Measurements from ENCODE around the gene ZMYM2.

ZMYM2 gene

DNA sequence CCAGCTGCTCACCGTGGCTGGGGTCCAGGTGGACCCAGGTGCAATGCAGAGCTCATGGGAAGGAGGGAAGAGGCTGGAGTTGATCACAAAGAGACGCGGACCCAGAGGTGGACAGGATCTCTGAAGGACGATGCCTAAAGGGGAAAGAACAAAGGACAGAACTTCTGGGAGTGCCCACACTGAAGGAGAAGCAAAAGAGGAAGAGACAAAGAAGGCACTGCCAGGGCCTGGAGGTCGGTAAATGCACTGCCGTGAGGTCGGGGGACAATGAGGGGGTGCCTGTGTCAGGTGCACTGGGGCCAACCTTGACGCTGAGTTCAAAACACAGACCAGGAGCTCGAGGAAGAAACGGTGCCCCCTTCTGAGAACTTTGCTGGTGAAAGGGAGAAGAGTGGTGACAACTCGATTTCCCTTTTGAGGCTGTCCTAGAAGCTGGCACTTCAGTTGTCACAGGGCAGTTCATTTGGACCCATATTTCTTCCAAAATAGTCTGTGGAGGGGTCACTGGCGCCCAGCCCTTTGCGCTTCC lies 146.7 kb downstream of the ZMYM2 start:
- DNase-seq (ENCODE audit: low read depth), result no peak

DNA sequence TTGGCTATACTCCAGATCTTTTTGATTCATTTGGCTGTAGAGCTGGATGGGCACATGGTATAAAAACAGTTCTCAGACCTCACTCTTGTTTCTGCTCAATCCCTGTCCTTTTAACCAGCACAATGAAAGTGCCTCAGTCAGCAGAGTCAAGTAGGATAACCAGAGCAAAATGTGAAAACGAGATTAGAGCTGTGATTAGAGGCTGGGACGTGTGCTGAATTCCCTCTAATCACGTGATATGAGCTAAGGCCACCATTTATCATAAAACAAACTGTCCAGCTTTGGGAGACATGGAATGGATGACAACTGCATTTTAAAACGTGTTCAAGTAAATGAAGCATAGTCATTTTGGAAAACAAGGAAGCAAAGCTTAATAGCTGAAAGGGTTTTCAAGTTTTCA lies 148.2 kb downstream of the ZMYM2 start:
- DNase-seq (ENCODE audit: low read depth), result no peak

DNA sequence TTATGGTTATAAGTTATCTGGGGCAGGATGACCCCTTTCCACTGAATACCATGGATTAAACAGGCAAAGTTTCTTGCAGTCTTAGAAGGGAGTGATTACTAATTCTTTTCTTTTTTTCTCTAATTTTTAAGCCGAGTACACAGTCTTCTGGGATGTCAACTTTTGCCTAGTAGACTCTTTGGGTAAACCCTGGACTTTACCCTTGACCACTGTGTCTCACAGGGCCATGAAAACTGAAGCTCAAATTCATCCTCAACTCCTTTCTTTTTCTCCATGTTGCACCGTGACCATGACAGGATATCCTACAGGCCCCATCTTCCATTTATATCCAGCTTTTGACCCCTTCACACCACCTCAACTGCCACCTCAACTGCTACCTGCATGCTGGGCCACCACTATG lies 150.5 kb downstream of the ZMYM2 start:
- DNase-seq (ENCODE audit: low read depth), result no peak

DNA sequence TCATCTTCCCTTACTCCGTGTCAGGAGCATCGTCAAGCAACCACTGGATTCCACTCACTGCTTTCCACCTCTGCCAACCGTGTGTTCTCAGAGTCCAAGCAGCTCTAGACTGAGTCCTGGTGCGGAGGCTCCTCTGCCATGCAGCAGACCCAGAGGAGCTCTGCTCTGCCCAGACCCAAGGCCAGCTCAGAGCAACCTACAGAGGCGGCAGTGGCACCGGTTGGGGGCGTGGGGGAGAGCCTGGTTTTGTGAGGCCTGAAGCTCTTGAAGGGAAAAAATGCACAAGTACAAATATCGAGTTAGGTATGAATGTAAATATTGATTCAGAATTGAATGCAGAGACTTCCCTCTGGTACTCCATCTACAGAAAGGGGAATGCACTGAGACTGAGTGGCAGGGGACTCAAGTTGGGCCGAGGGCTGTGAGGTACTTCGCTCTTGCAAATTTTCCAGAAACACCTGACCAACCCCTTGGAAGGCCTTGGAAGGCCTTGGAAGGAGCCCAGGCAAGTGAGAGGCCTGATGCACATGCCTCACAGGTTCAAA lies 155.6 kb downstream of the ZMYM2 start:
- DNase-seq (ENCODE audit: low read depth), result no peak

DNA sequence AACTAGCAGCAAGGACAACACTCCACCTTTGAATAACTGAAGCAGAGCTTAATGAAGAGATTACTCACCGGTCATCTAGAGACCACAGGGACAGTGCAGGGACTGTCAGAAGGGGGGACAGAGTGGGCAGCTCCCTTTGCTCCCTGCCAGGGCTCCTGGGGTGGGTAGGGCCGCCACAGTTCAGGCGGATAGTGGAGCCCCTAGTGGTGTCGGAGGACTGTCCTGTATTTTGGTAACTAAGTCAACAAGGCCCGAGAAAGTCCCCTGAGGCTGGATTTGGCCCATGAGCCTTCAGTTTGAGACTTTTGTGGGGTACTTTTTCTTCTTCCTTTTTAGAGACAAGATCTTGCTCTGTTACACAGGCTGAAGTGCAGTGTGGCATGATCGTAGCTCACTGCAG lies 157.7 kb downstream of the ZMYM2 start:
- no peak for DNase-seq (ENCODE audit: low read depth)

DNA sequence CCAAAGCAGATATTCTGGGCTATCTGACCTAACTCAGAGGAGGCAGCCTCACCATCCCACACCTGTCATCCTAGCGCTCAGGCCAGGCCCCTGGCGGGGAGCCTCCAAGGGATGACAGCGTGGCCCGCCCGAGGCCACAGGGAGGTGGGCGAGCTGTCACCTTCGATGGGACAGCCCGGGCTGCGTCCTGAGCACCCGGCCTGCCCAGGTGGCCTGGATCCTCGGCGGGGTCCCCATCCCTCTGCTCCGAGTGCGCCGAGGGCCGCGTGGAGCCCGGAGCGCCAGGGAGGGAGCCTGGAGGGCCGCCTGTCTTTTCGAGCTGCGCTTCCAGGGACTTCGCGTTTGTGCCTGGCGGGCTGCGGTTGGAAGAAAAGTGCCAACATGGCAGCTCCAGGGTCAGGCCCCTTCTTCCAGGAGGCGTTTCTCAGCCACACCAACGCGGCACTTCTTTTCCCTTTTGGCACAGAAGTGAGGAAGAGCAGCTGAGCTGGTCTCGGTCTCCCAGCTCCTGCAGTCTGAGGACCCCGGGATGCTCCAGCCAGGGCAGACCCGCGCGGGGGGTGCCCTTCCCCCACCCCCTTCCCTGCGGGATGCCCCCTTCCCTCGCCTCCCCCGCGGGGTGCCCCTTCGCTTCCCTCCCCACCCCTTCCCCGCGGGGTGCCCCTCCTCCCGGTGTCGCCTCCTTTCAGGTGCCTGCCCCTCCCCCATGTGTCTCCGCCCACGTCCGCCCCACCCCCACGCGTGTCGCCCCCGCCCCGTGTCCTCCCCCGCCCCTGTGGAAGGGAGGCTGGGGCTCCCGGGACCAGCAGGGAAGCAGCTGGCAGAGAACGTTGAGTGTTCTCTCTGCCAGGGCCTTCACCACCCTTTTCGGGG lies 160.0 kb downstream of the ZMYM2 start:
- DNase-seq (ENCODE audit: low read depth), result no peak

DNA sequence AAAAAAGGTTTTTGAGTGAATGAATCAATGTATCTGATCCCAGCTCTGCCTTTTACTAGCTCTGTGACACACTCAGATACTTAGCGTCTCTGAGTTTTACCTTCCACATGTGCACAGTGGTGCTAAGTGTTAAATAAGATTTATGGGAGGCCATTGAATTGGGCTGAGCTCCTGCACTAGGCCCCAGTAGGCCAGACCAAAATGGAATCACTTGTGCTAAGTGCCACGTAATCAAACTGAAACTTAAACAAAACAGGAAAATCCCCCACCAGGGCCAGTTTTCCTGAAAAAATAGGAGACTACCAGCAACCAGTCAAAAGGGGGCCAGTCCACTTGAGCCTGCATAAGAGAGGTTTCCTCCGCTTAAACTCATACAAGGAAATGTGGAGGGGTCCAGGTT lies 161.4 kb downstream of the ZMYM2 start:
- no peak for DNase-seq (ENCODE audit: low read depth)

DNA sequence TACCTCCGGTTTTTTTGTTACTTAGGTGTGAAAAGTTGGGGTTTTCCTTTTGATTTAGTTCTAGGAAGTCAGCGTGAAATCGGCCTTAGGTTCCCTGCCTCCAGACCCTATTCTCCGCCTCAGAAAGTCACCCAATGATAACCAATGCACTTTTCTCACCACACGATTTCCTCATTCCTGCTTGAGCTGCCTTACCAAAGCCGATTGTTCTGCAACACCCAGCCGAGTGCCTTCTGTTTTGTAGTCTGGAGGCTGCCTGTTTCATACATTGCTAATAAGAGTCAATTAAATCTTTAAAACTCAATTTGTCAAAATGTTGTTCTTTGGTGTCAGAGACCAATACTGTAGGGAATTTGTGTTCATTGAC lies 162.6 kb downstream of the ZMYM2 start:
- no peak for DNase-seq (ENCODE audit: low read depth)

DNA sequence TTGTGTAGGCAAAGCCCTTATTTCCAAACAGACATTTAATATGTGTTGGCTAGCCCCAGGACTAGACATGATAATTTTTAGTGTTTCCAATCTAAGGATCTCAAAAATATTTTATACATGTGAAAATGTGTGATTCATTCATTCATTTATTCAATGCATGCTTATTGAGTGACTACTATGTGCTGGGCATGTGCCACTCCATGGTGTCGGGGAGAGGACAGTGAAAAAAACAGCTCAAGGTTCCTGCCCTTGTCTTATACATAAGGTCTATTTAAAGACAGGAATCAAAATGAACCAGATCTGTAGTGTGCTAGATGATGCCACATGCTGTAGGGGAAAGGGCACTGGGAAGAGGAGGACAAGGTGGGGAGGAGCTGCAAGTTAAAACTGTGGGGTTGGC lies 165.8 kb downstream of the ZMYM2 start:
- no peak for DNase-seq (ENCODE audit: low read depth)

DNA sequence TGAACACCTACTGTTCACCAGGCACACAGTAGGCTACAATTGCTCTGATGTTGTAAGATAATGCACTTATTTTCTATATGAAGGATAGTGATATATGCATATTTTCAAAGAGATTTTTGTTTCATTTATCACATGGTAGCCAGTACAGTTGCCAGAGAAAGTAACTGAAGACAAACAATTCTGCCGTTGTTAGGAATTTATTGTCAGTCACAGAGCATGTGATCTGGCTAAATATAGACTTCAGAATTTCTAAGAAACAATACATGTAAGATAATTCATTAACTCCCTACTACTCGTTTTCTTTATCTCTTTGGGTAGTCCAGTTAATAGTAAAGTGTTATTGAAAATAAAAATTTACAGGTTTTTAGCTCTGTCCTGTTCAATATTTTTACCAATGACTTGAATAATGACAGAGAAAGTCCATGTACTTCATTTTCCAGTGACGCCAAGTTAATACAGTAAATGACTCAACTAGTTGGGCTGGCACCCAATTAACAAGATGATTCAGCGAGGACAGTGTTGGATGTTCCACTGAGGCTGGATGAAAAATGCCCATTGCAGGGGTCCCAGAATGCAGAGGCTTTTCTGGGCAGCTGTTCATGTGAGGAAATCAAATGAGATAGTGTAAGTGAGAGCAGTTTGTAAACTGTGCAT lies 166.7 kb downstream of the ZMYM2 start:
- DNase-seq (ENCODE audit: low read depth), result peak; percentile 78

DNA sequence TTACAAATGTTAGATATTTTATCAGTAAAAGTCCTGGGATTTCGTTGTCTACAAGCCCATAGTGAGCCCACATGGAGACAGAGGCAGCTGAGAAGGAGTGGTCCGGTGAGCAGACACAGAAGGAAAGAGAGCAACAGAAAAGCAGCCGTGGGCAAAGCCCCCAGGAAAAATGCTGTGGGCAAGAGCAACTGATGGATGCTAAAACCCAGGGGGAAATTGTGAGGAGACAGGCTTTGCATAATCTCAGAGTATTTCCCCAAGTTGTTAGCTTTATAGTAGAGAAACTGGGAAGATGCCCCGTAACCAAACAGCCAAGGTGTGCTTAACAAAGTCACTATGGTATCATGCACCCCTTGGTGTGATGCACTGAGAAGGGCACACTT lies 167.2 kb downstream of the ZMYM2 start:
- DNase-seq (ENCODE audit: low read depth), result no peak

DNA sequence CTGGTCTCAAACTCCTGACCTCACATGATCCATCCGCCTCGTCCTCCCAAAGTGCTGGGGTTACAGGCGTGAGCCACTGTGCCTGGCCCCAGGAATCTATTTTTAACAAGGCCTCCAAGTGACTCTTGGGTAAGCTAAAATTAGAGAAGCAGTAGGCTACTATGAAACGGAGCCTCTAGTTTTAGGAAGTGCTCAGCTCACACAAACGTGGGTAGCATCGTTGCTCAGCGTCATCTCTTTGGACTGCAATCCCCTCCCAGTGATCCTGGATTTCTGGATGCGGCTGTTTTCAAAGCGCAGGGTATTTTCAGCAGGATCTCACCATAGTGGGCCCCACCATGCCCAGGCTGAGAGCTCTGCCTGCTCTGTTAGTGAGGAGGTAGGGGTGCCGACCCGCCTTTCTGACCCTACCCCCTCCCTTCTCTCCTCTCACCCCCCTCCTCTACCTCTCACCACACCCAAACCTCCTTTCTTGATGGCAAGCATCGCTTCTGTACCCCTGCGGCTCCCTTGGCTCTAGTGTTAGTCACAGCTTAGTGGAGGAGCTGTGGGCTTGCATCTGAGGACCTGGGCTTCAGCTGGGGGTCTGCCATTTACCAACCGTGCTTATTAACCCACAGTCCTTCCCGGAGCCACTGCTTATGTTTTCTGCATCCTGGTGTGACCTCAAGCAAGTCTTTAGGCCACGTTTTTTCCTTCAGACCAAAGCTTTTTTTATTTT lies 168.2 kb downstream of the ZMYM2 start:
- no peak for DNase-seq (ENCODE audit: low read depth)

DNA sequence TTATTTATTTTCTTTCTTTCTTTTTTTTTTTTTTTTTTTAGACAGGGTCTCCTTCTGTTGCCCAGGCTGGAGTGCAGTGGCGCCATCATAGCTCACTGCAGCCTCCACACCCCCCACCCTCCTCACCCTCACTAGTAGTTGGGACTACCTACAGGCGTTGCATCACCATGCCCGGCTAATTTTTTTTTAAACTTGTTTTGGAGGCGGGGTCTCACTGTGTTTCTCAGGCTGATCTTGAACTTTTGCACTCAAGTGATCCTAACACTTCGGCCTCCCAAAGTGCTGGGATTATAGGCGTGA lies 168.7 kb downstream of the ZMYM2 start:
- DNase-seq (ENCODE audit: low read depth), result no peak

DNA sequence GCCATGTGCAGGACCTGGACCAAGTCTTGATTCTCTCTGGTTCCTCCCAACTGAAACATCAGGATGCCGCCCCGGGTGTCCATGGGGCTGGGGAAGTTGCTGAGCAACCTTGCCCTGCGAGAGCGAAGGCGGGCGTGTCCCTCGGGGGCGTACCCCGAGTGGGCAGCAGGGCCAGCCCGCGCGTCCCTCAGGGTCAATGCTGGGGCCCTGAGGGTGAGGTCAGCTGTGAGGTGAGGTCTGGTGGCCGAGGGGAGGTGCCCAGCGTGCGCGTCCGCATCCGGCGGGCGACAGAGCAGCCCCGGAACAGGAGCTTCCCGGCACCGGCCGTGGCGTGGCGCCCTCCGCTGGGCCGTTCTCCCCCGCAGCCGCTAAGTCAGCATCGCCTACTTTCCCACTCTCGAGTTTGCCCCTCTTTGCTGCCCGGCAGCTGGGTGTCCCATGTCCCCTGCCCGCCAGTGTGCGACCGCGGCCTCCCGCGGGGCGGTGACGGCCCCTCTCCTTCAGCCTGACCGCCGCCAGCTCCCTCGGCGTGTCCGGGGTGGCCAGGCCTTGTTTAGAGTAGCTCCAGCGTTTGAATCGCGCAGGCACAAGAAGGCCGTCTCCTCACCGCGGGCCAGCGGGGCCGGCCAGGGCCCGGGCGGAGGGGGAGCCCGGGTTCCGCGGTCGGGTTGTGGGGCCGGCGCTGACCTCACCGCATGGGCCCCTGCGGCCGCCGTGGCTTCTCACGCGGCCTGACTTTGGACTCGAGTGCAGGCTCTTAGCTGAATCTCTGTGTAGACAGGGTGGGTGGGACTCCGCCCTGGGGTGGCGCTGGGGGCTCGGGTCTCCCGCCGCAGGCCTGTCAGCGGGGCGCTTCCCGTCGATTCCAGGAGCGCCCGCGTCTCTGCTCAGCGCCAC lies 169.3 kb downstream of the ZMYM2 start:
- DNase-seq (ENCODE audit: low read depth), result no peak

DNA sequence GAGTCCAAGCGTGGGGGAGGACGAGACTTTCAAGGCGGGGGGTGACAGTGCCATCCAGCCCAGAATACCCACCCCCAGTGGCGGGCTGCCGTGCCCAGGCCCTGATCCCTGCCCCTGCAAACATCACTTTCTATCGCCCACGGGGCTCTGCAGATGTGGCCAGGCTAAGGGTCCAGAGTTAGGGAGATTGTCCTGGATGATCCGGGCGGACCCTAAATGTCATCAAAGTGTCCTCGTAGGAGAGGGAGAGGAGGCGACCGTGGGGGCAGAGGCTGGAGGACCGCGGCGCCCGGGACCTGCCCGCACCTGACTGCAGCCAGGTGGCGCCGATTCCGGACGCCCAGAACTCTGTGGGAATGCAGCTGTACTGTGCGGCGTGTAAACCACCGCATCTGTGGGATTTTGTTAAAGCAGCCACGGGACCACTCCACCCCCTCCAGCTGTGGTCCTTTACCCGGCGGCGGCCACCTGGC lies 170.0 kb downstream of the ZMYM2 start:
- DNase-seq (ENCODE audit: low read depth), result no peak

DNA sequence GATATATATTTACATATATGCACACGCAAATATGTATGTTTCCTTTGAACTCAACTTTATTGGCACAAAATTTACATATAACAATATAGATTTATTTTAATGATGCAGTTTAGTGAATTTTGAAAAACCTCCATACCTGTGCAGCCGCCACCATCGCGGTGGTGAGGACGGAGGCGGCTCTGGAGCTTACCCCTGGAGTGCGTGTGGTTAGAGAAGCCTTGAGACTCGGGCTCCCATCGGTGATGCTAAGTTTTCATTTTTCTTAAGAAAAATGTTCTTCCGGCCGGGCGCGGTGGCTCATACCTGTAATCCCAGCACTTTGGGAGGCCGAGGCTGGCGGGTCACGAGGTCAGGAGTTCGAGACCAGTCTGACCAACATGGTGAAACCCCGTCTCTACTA lies 170.5 kb downstream of the ZMYM2 start:
- DNase-seq (ENCODE audit: low read depth), result no peak

DNA sequence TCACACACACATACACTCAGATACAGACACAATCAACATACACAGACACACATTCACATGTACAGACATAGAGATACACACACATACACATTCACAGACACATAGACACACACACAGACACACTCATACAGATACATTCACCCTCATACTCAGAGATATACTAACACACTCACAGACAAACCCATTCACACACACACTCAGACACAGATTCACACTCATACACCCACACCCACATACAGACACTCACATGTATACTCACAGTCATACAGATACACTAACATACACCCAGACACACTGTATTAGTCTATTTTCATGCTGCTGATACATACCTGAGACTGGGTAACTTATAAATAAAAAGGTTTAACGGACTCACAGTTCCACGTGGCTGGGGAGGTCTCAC lies 171.5 kb downstream of the ZMYM2 start:
- DNase-seq (ENCODE audit: low read depth), result no peak

DNA sequence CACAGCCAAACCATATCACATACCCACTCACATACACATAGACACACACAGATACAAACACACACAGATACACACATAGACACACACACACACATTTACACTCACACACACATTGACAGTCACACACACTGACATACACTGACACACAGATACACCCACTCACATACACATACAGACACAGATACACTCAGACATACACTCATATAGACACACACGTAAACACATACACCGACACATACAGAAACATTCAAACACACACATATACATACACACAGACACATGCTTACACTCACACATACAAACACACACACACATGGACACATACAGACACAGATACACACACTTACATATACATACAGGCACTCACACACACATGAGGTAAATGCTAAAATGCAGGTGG lies 172.1 kb downstream of the ZMYM2 start:
- DNase-seq (ENCODE audit: low read depth), result no peak

DNA sequence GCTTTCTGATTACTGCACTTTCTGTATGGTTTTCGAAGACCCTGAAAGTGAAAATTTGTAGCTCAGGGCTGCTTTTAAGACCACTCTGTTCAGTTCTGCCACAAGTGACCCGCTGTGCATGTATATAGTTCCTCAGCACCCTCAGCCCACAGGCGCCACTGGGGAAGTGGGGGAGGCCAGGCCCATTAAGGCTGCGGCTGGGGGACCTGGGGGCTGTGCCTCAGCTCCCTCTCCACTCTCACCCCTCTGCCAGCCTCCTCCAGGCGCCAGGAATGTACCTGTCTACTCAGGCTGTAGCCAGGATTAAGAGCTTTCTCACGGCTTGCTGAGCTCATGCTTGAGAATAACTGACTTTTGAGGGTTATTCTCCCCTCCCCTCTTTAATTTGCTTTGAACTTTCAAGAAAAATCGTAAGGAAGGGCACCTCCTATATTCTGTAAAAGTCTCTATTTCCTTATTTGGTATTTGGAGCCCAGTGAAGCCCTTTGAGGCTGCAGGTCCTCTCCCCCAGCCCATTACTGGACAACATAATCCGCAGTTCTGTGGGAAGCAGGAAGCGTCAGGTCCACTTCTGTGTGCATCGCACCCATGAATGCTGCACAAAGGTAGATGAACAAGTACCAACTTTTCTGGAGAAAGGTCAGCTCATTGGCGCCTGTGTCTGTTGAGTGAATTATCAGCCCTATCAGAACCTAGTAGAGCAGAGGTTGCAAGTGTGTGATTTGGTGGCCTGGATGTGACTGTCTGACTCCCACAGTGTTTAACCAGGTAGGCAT lies 172.7 kb downstream of the ZMYM2 start:
- no peak for DNase-seq (ENCODE audit: low read depth)

DNA sequence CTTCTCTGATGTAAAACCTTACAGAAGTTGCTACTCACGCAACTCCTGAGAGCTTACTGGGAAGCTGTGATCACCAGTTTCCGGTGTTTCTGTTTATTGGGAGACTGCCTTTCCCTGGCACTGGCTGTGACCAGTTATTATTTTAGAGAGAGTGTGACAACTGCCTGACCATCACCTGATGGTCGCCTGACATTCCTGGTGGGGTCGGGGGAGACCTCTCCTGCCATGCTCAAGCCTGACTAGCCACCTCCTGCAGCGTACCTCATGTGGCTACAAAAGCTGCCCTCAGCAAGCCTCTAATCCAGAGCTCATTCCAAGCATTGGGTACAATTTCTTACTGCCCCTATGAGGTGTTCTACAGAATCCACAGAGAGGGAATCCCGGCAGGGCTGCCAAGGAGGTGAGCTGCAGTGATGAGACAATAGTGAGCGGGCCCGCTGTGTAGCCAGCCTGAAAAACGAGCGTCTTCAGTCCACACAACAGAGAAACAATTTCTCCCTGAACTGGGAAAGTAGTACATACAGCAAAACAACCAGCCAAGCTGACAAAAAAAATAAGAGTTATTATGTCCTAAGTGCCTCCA lies 173.6 kb downstream of the ZMYM2 start:
- no peak for DNase-seq (ENCODE audit: low read depth)

DNA sequence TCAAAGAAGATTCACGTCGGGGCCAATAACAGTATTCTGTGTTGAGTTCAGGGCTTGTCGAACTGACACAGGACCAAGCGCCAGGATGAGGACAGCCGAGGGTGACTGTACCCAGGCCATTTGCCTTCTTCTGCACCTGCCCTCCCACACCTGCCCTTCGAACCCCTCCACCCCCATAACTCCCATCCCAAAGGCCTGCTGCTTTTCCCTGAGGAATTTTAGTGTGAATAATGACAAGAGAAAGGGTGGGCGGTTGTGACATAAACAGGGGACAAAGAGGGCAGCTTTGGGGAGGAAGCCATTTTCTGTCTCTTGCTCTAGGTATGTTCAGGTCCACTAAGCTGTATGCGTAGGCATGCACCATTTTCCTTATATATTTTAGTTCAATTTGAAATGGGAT lies 176.2 kb downstream of the ZMYM2 start:
- no peak for DNase-seq (ENCODE audit: low read depth)
